ENCODE measurements around the gene ADGB.
"Not testable (repeated sequence)": the region's sequence is repeated elsewhere in the genome, so short reads cannot be mapped to it uniquely, and the experiment has no call there.

The ADGB gene

GRCh38 chr6:146598772-146599405 is at the start of gene ADGB:
ADGB (plus strand) TSS chr6:146598972; CDS start chr6:146599041, 69 bp downstream.
- no peak for DNase-seq (ENCODE audit: low spot score)

DNA sequence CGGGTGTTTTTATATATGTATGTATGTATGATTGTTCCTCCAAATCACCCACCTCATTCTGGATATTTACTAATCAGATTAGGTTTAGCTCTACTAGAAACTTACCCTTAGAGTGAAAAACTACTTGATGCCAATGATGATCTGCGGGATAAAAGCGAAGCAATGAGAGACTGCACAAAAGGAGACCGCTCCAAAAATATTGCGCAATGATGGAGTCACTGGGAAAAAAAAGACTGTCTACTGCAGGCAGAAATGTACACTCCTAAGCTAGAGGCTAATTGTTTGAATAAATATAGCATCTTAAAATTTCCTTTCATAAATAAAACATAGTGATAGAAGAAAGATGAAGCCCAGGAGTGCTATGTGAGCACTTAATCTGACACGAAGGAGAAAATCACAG is 47.9 kb upstream of the ADGB start:
- no peak for DNase-seq (ENCODE audit: low spot score)

- no peak for DNase-seq (ENCODE audit: low spot score)
Observed at GRCh38 chr6:146551545-146551944, 47.2 kb upstream of the ADGB start.

DNA sequence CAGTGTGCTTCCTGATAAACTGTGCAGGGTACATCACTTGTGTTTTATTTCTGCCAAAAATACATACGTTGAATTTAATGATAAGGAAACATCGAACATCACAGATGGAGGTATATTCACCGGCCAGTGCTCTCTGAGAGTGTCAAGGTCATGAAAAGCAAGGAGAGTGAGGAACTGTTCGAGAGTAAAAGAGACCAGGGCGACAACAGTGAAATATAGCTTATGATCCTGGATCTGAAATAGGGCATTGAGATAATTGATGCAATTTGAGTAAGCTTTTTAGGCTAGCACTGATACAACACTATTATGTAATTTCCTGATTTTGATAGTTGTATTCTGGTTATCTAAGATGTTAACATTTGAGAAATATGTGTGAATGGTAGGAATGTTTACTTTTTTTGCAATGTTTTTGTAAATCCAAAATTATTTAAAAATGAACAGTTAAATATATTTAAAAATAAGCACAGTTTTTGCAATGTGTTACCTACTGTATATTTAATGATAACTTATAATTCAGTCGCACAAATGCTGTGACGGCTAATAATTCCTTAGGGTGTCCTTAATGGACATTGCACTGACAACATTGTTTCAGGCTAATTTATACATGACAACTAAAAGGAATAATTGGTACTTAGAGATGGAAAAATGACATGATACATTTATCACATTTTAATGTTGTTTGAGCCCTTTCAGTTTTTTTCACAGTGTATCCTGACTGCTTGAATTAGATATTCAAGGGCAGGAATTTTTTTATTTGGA is 45.2 kb upstream of the ADGB start:
- DNase-seq (ENCODE audit: low spot score): no peak

DNA sequence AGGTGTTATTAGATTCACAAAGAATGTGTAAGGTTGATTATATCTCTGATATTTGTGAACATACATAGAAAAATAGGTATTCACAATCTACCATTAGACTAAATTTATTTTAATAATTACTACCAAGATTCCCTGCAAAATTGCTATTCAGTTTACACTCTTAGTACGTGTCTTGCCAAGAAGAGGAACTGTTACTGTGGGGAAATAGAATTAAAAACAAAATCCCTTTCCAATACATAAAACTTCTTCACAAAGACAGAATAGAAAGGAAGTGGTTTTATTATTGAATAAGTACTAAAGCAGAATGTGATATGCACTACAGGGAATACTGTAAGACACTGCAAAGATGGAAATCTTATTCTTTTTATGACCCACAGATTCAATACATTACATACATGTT is 38.2 kb upstream of the ADGB start:
- DNase-seq (ENCODE audit: low spot score): no peak

DNA sequence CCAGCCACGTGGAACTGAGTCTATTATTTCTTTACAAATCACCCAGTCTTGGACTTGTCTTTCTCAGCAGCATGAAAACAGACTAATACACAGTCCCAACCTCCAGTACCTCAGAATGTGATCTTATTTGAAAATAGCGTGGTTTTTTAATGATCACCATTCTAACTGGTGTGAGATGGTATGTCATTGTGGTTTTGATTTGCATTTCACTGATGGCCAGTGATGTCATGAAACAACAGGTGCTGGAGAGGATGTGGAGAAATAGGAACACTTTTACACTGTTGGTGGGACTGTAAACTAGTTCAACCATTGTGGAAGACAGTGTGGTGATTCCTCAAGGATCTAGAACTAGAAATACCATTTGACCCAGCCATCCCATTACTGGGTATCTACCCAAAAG is 32.1 kb upstream of the ADGB start:
- DNase-seq (ENCODE audit: low spot score): not testable (repeated sequence)

DNA sequence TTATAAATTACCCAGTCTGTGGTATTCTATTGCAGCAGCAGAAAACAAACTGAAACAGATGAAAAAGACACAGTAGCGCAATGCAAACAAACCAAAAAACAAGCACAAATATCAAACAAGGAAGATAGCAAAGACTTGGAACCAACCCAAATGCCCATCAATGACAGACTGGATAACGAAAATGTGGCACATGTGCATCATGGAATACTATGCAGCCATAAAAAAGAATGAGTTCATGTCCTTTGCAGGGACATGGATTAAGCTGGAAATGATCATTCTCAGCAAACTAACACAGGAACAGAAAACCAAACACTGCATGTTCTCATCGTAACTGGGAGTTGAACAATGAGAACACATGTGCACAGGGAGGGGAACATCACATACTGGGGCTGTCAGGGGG is 30.2 kb upstream of the ADGB start:
- not testable (repeated sequence) for DNase-seq (ENCODE audit: low spot score)

DNA sequence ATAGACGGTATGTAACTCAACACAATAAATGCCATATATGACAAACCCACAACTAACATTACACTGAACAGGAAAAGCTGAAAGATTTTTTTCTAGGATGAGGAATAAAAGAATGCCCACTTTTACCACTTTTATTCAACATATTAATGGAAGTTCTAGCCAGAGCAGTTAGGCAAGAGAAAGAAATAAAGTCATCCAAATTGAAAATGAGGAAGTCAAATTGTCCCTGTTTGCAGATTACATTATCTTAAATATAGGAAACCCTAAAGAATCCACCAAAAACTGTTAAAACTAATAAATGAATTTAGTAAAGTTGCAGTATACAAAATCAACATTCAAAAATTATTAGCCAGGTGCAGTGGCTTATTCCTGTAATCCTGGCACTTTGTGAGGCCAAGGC is 24.6 kb upstream of the ADGB start:
- DNase-seq (ENCODE audit: low spot score): no peak

GRCh38 chr6:146578054-146578453 is 20.7 kb upstream of the ADGB start:
- no peak for DNase-seq (ENCODE audit: low spot score)

GRCh38 chr6:146581968-146582367 is 16.8 kb upstream of the ADGB start:
- DNase-seq (ENCODE audit: low spot score): no peak

DNA sequence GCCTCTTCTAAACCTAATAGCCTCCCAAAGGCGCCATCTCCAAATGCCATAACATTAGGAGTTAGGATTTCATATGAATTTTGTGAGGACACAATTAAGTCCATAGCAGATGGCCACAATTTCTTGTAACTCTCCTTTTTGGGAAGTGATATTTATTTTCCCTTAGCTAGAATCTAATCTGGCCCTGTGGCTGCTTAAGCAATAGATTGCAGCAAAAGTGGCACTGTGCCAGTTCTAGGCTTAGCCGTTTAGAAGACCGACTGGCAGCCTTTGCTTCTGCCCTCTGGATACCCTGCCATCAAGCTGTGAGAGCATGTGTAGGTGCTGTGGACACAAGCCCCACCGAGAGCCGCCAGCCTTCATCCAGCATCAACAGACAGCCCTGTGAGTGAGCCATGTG is 15.9 kb upstream of the ADGB start:
- no peak for DNase-seq (ENCODE audit: low spot score)

DNA sequence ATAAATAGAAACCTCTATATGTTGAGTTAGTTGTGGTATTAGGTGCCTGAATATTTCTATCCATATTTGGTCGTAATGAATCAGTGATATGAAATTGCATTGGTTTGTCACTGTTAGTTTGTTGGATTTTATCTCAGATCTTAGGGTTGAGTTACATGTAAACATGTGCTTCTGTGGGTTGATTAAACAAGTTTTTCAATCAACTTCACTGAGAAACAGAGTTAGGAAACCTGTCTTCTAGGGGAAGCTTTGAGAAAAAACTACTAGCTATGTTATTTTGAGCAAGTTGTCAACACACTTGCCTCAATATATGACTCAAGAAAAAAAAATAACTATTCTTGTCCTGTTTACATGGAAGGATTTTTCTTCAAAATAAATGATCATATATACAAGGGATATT is 14.8 kb upstream of the ADGB start:
- no peak for DNase-seq (ENCODE audit: low spot score)

GRCh38 chr6:146587459-146587858 is 11.3 kb upstream of the ADGB start:
- no peak for DNase-seq (ENCODE audit: low spot score)

DNA sequence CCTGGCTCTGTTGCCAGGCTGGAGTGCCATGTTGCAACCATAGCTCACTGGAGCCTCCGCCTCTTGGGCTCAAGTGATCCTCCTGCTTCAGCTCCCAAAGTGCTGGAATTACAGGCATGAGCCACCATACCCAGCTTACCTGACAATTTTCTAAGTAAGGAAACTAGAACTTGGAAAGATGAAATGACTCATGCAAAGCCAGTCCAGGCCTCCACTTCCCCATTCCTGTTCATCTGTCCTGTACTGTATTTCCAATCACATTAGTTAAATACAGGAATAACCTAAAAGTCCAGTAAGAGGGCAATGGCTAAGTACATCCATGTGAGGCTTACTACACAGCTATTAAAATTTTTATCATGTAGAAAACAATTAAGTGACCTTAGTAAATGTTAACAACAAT is 8.3 kb upstream of the ADGB start:
- no peak for DNase-seq (ENCODE audit: low spot score)

DNA sequence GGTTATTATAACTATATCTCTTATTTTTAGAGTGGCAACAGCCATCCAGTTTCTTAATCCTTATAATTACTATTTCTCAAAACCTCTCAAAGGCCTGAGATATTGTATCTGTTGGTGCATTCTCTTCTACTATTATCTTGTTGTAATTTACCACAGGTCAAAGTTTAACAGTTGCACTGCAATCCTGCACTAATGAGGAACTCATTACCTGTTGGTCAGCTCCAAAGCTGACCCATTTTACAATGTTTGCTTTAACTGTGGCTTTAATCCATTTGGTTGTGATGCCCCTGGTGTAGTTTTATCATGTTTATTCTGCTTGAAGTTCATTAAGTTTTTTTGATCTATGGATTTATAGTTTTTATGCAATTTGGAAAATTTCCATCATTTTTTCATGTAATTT is 6.3 kb upstream of the ADGB start:
- no peak for DNase-seq (ENCODE audit: low spot score)

- DNase-seq (ENCODE audit: low spot score): no peak
Observed at GRCh38 chr6:146593986-146594385, 4.8 kb upstream of the ADGB start.

DNA sequence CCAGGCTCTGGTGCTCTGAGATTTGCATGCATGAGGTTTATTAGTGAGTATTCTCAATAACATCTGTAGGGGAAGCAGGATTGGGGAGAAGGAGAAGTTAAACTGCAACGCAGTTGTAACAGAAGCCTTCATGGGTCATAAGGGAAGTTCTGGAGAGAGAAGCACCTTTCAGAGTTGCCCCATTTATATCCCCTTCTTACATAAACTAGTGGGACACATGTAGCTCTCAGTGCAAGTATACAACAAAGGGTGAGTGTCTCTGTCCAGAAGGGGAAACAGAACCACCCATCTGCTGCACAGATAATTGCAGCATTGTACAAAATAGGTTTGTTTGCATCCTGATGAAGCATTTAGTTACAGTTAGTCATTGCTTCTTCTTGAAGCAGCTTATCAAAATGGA is 4.3 kb upstream of the ADGB start:
- no peak for DNase-seq (ENCODE audit: low spot score)

DNA sequence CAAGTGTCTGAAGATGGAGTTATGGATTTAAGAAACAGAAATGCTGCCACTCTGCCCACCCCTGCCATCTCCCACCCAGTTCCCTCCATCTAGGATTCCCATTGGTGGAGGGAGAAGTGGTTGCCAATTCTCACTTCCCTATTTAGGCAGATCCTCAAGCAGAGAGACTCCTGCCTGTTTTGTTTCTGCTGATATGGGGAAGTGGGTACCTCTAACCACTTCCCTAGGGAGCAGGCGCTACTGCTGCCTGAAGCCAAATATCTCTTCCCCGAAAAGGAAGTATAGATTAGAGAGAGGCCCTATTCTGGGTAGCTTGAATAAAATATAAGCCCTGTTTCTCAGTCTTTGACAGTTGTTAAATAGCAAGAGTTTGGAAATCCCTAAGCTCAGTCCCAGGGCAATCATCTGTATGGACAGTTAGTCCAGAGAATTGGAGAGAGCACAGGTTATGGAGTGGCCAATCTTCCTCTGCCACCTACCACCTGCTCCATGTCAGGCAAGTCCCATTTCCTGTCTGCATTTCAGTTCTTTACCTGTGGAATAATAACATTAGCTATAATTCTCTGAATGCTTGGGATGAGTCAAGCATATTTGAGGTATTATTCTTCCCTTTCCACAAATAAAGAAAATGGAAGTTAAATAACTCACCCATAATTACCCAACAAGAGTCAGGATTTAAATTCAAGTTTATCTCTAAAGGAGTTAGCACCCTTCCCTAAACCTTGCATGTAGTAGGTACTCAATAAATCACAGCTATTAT is 2.6 kb upstream of the ADGB start:
- no peak for DNase-seq (ENCODE audit: low spot score)

GRCh38 chr6:146601352-146601751 is 2.6 kb downstream of the ADGB start:
- no peak for DNase-seq (ENCODE audit: low spot score)

- DNase-seq (ENCODE audit: low spot score): no peak
Observed at GRCh38 chr6:146602526-146602925, 3.8 kb downstream of the ADGB start.

DNA sequence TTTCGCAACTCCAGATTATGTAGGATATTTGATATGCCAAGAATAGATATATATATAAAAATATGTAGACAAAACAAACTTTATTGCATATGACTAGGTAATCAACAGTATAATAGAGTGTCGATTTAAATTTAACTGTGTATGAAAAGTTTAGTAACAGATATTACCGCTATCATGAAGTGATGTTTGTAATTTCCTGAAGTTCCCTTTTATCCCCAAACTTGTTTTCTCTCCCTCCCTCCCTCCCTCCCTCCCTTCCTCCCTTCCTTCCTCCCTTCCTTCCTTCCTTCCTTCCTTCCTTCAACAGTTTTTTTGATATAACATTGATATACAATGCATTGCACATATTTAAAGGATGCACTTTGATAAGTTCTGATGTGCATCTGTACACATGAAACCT is 15.2 kb downstream of the ADGB start:
- no peak for DNase-seq (ENCODE audit: low spot score)

- no peak for DNase-seq (ENCODE audit: low spot score)
Observed at GRCh38 chr6:146620655-146621054, 21.9 kb downstream of the ADGB start.

GRCh38 chr6:146628350-146628749 is 29.6 kb downstream of the ADGB start:
- no peak for DNase-seq (ENCODE audit: low spot score)
